ENCODE measurements around the gene CAND1.
"Not testable (repeated sequence)": the region's sequence is repeated elsewhere in the genome, so short reads cannot be mapped to it uniquely, and the experiment has no call there.

CAND1 gene

DNA sequence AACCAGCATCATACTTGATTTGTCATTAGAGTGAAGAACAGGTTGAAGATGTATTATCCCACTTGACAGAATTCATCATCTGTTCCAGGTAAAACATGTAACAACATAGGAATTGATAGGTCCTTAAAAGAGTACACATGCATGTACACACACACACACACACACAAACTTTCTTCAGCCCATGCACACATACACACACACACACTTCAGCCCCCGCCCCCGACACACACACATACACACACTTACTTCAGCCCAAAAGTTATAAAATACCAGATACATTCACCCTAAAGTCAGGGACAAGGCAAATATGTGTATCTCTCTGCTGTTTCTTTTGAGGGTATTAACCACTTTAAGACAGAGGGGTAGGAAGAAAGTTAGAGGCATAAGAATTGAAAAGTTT, 15.4 kb downstream of the CAND1 start:
- DNase-seq: no peak

DNA sequence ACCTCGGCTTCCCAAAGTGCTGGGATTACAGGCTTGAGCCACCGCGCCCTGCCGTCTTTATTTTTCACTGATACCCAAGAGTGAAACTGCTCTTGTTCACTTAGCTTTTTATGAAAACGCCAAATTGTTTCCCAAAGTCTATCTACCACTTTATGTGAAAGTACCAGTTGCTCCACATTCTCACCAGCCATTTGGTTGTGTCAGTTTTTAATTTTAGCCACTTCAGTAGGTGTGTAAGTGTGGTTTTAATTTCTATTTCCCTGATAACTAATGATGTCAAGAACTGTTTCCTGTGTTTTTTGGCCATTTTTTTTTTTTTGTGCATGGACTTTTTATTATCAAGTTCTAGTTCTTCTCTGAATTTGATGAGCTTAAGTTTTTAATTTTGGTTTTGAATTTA, 17.1 kb downstream of the CAND1 start:
- DNase-seq: no peak

GRCh38 chr12:67287311-67287710, 18.2 kb downstream of the CAND1 start:
- no peak for DNase-seq

- no peak for DNase-seq
Observed at GRCh38 chr12:67288561-67288960, 19.4 kb downstream of the CAND1 start.

GRCh38 chr12:67290378-67290777, 21.2 kb downstream of the CAND1 start:
- no peak for DNase-seq

- peak; percentile 41 for DNase-seq
Observed at GRCh38 chr12:67299526-67299925, 30.4 kb downstream of the CAND1 start.

DNA sequence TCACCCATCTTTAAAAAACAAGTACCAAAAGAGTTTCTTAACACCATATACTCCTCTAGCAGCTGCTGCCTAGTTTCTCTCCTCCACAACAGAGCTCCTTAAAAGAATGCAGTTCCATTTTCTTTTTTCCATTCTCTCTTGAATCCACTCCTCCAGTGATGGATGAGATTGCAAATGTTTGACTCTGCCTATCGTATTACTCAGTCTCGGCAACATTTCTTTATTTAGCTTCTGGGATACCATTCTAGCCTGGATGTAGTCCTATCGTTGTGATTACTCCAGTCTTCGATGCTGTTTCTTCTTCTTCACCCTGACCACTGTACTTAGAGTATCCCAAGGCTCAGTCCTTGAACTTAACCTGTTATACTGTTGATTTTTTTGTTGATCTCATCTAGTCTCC, 30.8 kb downstream of the CAND1 start:
- peak; percentile 41 for DNase-seq

GRCh38 chr12:67302162-67302561, 33.0 kb downstream of the CAND1 start:
- DNase-seq: no peak

DNA sequence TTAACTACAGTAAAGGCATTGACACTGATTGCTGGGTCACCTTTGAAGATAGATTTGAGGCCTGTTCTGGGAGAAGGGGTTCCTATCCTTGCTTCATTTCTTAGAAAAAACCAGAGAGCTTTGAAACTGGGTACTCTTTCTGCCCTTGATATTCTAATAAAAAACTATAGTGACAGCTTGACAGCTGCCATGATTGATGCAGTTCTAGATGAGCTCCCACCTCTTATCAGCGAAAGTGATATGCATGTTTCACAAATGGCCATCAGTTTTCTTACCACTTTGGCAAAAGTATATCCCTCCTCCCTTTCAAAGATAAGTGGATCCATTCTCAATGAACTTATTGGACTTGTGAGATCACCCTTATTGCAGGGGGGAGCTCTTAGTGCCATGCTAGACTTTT, 36.4 kb downstream of the CAND1 start:
- no peak for DNase-seq

DNA sequence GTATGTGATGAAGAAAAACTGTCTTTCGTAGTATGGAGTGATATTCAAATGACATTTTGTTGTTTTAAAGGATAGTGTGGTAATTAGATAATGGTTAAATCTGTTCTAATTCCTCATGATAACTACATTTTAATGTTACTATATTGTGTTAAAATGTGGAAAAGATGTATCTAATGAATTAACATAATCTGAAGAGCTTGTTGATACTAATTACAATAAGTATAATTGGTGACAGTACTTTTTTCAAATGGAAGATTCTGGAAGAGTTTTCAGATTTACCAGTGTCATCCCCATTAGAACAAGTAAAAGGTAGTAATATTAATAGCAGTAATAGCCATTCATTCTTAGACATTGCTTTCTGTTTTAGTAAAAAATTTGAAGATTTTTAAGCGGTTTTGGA, 37.6 kb downstream of the CAND1 start:
- DNase-seq: no peak

GRCh38 chr12:67315661-67316060, 46.5 kb downstream of the CAND1 start:
- no peak for DNase-seq

- no peak for DNase-seq
Observed at GRCh38 chr12:67318786-67319185, 49.6 kb downstream of the CAND1 start.

- no peak for DNase-seq
Observed at GRCh38 chr12:67319936-67320335, 50.8 kb downstream of the CAND1 start.

DNA sequence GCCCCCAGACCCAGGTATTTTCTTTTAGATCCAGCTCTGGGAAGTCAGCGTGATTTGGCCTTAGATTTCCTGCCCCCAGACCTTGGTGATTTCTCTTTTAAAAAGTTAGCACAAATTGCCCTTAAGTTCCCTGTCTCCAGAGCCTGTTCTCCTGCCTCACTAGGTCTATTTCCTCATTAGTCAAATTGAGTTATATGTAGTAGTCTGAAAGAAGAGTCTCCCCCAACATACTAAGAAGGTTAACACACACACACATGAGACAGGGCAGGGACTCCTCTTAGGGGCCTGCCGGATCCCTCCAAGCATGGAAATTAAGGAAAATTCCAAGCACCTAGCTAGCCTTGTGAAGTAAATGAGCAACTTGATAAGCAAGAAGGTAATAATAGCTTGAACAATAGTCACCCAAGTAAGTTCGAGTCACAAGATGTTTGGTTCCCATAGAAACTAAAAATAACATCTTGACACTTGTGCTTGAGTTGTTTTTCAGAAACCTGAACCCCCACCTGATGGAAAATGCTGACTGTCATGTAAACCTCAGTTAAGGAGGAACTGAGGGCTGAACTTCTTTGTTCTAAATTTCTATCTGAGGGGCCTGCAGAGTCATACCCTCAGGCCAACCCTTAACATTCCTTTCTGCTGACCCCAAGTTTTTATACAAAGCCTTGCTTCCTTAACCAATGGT, 51.6 kb downstream of the CAND1 start:
- DNase-seq: no peak

- no peak for DNase-seq
Observed at GRCh38 chr12:67322580-67322979, 53.4 kb downstream of the CAND1 start.

DNA sequence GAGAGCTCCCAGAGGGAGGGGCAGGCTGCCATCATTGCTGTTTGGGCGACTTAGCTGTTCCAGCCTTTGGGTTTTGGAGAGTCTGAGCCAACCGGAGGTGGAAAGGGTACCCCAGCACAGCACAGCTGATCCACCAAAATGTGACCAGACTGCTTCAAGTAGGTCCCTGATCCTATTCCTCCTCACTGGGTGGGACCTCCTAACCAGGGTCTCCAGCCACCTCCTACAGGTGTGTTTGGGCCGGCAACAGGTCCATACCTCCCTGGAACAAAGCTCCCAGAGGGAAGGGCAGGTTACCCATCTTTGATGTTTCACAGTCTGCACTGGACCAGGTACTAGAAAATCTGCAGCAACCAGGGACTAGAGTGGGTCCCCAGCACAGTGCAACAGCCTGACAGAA, 53.8 kb downstream of the CAND1 start:
- DNase-seq: no peak

- no peak for DNase-seq
Observed at GRCh38 chr12:67326637-67327036, 57.5 kb downstream of the CAND1 start.

DNA sequence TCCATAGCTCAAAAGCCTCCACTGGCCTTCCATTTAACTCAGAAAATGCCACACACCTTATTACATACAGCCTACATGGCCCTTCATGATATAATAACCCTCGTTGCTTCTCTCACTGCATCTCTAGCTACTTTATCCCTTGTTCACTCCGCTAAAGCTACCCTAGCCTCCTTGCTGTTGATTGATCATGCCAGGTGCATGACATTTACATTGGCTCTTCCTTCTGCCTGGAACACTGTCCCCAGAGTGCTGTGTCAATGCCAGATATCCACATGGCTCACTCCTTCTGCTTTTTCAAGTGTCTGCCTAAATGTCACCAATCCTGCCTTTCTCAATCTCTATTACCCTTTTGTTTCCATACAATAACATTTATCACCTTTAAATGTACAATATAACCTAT, 58.3 kb downstream of the CAND1 start:
- no peak for DNase-seq

- no peak for DNase-seq
Observed at GRCh38 chr12:67331123-67331522, 62.0 kb downstream of the CAND1 start.

GRCh38 chr12:67331828-67332227, 62.7 kb downstream of the CAND1 start:
- DNase-seq: no peak

DNA sequence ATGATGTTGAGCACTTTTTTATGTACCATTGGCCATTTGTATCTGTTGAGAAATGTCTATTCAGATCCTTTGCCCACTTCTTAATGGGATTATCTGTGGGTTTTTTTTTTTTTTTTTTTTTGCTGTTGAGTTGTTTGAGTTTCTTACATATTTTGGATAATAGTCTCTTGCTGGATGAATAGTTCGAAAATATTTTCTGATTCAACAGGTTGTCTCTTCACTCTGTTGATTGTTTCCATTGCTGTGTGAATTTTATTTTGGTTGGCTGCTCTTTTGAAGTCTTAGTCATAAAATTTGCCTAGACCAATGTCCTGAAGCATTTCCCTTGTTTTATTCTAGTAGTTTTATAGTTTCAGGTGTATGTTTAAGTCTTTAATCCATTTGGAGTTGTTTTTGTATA, 64.5 kb downstream of the CAND1 start:
- no peak for DNase-seq

GRCh38 chr12:67338426-67338825, 69.3 kb downstream of the CAND1 start:
- DNase-seq: no peak

- no peak for DNase-seq
Observed at GRCh38 chr12:67339530-67339929, 70.4 kb downstream of the CAND1 start.

DNA sequence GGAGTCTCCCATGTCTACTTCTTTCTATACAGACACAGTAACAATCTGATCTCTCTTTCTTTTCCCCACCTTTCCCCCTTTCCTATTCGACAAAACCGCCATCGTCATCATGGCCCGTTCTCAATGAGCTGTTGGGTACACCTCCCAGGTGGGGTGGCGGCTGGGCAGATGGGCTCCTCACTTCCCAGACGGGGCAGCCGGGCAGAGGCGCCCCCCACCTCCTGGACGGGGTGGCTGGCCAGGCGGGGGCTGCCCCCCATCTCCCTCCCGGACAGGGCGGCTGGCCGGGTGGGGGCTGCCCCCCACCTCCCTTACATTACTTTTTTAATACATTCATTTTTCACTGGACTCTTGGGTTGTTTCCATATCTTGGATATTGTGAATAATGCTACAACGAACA, 71.9 kb downstream of the CAND1 start:
- DNase-seq: not testable (repeated sequence)

DNA sequence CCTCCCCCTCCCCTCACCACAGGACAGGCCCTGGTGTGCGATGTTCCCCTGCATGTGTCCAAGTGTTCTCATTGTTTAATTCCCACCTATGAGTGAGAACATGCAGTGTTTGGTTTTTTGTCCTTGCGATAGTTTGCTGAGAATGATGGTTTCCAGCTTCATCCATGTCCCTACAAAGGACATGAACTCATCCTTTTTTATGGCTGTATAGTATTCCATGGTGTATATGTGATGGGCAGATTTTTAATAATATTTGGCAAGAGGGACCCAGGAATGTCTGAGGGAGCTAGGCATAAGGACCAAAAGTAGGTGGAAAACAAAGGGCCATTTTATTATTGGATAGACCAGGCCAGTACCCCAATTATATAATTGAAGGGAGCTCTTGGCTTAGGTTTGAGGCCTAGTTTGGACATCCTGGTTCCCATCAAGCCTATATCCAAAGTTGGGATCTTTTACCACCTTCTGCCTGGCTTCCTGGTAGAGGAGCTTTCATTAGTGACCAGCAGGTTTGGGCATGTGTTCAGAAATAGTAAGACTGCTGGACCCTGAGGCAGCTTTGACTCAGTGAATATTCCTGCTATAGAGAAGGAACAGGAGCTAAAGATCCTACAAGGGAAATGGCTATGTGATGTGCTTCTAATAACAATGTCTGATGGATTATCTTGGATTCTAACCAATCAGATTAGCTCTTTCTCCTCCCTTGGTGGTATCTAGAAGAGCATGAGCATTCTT, 76.0 kb downstream of the CAND1 start:
- DNase-seq: no peak
